Liver (tissue), 9 donors: ENCODE measurements around the gene FAM120AOS. TPM values are rescaled to one million over a fixed set of nuclear protein-coding genes. Genes with fewer than 3 reads are reported as not detected.

Experiments
- DNase-seq: peaks from one replicate; pipeline ENCODE4 v3.0.0-alpha.2; 2017; ENCODE audit warnings: low spot score
- H3K27ac ChIP-seq, 2 donors: one replicate each; pipeline ENCODE4 v1.7.0; 2013; ENCODE audit warnings: inconsistent platforms in 2 of 2, low read length in 2 of 2, control low read depth in 1 of 2, low read depth in 1 of 2, mild to moderate bottlenecking in 1 of 2
- H3K27me3 ChIP-seq, 4 donors: one replicate each; pipeline versions ENCODE4 v1.6.1 to v1.7.0; 2013; ENCODE audit warnings: low read length in 3 of 4, inconsistent platforms in 1 of 4, mild to moderate bottlenecking in 1 of 4, moderate library complexity in 1 of 4; ENCODE audit not compliant: control insufficient read depth in 4 of 4, insufficient read depth in 4 of 4
- H3K36me3 ChIP-seq, 4 donors: one replicate each; pipeline versions ENCODE4 v1.6.1 to v1.7.0; 2013; ENCODE audit warnings: low read length in 3 of 4, mild to moderate bottlenecking in 3 of 4, low read depth in 1 of 4, moderate library complexity in 1 of 4; ENCODE audit not compliant: control insufficient read depth in 4 of 4, insufficient read depth in 3 of 4
- H3K4me1 ChIP-seq, 4 donors: one replicate each; pipeline versions ENCODE4 v1.6.1 to v1.7.0; 2013; ENCODE audit warnings: low read length in 3 of 4, mild to moderate bottlenecking in 3 of 4, moderate library complexity in 1 of 4; ENCODE audit not compliant: control insufficient read depth in 4 of 4, insufficient read depth in 4 of 4
- H3K4me3 ChIP-seq, 3 donors: one replicate each; pipeline versions ENCODE4 v1.6.1 to v1.7.0; 2013; ENCODE audit warnings: low read length in 3 of 3, control low read depth in 1 of 3, low read depth in 1 of 3, mild to moderate bottlenecking in 1 of 3
- H3K9ac ChIP-seq, 2 donors: one replicate each; pipeline ENCODE4 v1.7.0; 2013; ENCODE audit warnings: low read length in 2 of 2, mild to moderate bottlenecking in 2 of 2, moderate library complexity in 2 of 2, control low read depth in 1 of 2, low read depth in 1 of 2
- H3K9me3 ChIP-seq, 4 donors: one replicate each; pipeline versions ENCODE4 v1.6.1 to v1.7.0; 2013; ENCODE audit warnings: low read length in 3 of 4; ENCODE audit not compliant: control insufficient read depth in 4 of 4
- ATF3 ChIP-seq: IDR thresholded peaks from 2 replicates; pipeline ENCODE4 v1.6.1; 2016; ENCODE audit warnings: antibody characterized with exemption
- CTCF ChIP-seq: fragments of 150-350 bp; IDR thresholded peaks from 2 replicates; pipeline ENCODE4 v1.5.1; 2017; ENCODE audit warnings: improper control_type of control experiment, low read depth, low read length; ENCODE audit not compliant: missing input control
- EGR1 ChIP-seq, 2 donors: IDR thresholded peaks; 2 replicates each; pipeline ENCODE4 v1.6.1; 2016 to 2018; ENCODE audit warnings: antibody characterized with exemption in 2 of 2, low read depth in 2 of 2
- FOXA1 ChIP-seq: IDR thresholded peaks from 2 replicates; pipeline ENCODE4 v1.6.1; 2016; ENCODE audit warnings: antibody characterized with exemption
- GABPA ChIP-seq, 2 donors: IDR thresholded peaks in 1 of 2; conservative IDR thresholded peaks in 1 of 2; 2 replicates each; pipeline ENCODE4 v1.6.1; 2016; ENCODE audit warnings: antibody characterized with exemption in 2 of 2, mild to moderate bottlenecking in 1 of 2, moderate library complexity in 1 of 2
- HNF4G ChIP-seq: IDR thresholded peaks from 2 replicates; pipeline ENCODE4 v1.6.1; 2016; ENCODE audit warnings: antibody characterized with exemption
- JUND ChIP-seq, 2 donors: IDR thresholded peaks; 2 replicates each; pipeline ENCODE4 v1.6.1; 2016; ENCODE audit warnings: antibody characterized with exemption in 2 of 2
- MAX ChIP-seq: IDR thresholded peaks from 2 replicates; pipeline ENCODE4 v1.6.1; 2016; ENCODE audit warnings: antibody characterized with exemption
- NR2F2 ChIP-seq: IDR thresholded peaks from 2 replicates; pipeline ENCODE4 v1.6.1; 2016; ENCODE audit warnings: antibody characterized with exemption
- REST ChIP-seq: IDR thresholded peaks from 2 replicates; pipeline ENCODE4 v1.6.1; 2016; ENCODE audit warnings: antibody characterized with exemption, mild to moderate bottlenecking
- RXRA ChIP-seq, 2 donors: IDR thresholded peaks; 2 replicates each; pipeline ENCODE4 v1.6.1; 2017 to 2018; ENCODE audit warnings: antibody characterized with exemption in 2 of 2, mild to moderate bottlenecking in 1 of 2
- SP1 ChIP-seq: IDR thresholded peaks from 2 replicates; pipeline ENCODE4 v1.6.1; 2018; ENCODE audit warnings: antibody characterized with exemption, mild to moderate bottlenecking
- ZBTB33 ChIP-seq: IDR thresholded peaks from 2 replicates; pipeline ENCODE4 v1.6.1; 2016; ENCODE audit warnings: antibody characterized with exemption
- WGBS: extraction: QIAGEN DNeasy Blood & Tissue Kit; methylation state at CpG from one replicate; pipeline ENCODE4 v1.1.7; 2013; 5-methylcytosine and 5-hydroxymethylcytosine counted together
- polyA plus RNA-seq, 2 donors: library from polyadenylated mRNA; stranded (reverse) in 1 of 2; unstranded in 1 of 2; fragments of 200-250 nt in 1 of 2; fragments of >200 nt in 1 of 2; fragmentation: Nextera tagmentation in 1 of 2; extraction: Ambion mirVana in 1 of 2; gene quantifications; one replicate each; pipeline versions ENCODE4 v1.2.1 to v1.2.3, GENCODE V29; 2013 to 2015
- total RNA-seq, 2 donors: library from RNA; depleted of rRNA; stranded (reverse); fragments of >200 nt; gene quantifications; one replicate each; pipeline ENCODE4 v1.2.3, GENCODE V29; 2014
- donor health status: healthy.
- donor health status: healthy.
- donor health status: healthy.
- donor health status: healthy.
- donor health status: healthy.

FAM120AOS gene
- total and polyA plus RNA-seq, 4 donors, result 16.4 to 25.0 (median 17.3) TPM

- TF ChIP-seq ZBTB33, result no peak
Measured at GRCh38 chr9:93413530-93413929, 39.9 kb downstream of the FAM120AOS start (continued).

GRCh38 chr9:93406371-93406770 is 47.0 kb downstream of the FAM120AOS start:
- no peak for TF ChIP-seq GABPA (IDR thresholded peaks at IDR 0.05 in 1 of 2, conservative IDR thresholded peaks at IDR 0.05 in 1 of 2)
- no peak for TF ChIP-seq EGR1 (IDR thresholded peaks at IDR 0.05; ENCODE audit: low read depth in 2 of 2)
- TF ChIP-seq CTCF, result no peak
- no peak for TF ChIP-seq JUND (IDR thresholded peaks at IDR 0.05)
- 87% methylated on average over 5 of the region's 5 CpGs for WGBS
- no peaks in the 10 kb centered on the region for H3K9me3 ChIP-seq
- H3K27me3 ChIP-seq, result peaks cover 0 to 2% (median 0%) of the 10 kb centered on the region in 4 donors
- H3K4me1 ChIP-seq, result no peaks in the 10 kb centered on the region
- no peaks in the 10 kb centered on the region for H3K36me3 ChIP-seq
- H3K9ac ChIP-seq, result no peak overlapping the region
- no peak for DNase-seq
- no peak overlapping the region for H3K4me3 ChIP-seq
- no peak overlapping the region for H3K27ac ChIP-seq

GRCh38 chr9:93398471-93398870 is 54.9 kb downstream of the FAM120AOS start:
- no peak for DNase-seq
- WGBS, result 89% methylated on average over 9 of the region's 9 CpGs
- TF ChIP-seq SP1 (no peak), NR2F2 (no peak), FOXA1 (no peak), REST (no peak), EGR1 (IDR thresholded peaks at IDR 0.05; ENCODE audit: low read depth in 2 of 2) (no peak), JUND (IDR thresholded peaks at IDR 0.05) (no peak), MAX (no peak), ATF3 (no peak), HNF4G (no peak), CTCF (no peak), RXRA (IDR thresholded peaks at IDR 0.05) (no peak)
- Histone ChIP-seq H3K9me3 (no peaks in the 10 kb centered on the region), H3K36me3 (no peaks in the 10 kb centered on the region), H3K4me1 (no peaks in the 10 kb centered on the region), H3K27ac (no peak overlapping the region), H3K9ac (no peak overlapping the region), H3K4me3 (no peak overlapping the region), H3K27me3 (no peaks in the 10 kb centered on the region)
